HG02642 (cell line): ENCODE data around the gene RANBP1.

Experiments used
- ATAC-seq: cut with Tn5 transposase; IDR thresholded peaks from one replicate; pipeline ENCODE4 v1.9.1; 2021; ENCODE audit warnings: mild to moderate bottlenecking; ENCODE audit not compliant: unreplicated experiment, poor library complexity

RANBP1 gene

GRCh38 chr22:20133930-20134549 lies 18.1 kb downstream of the RANBP1 start:
- no peak for ATAC-seq

GRCh38 chr22:20135265-20135664 lies 19.4 kb downstream of the RANBP1 start:
- no peak for ATAC-seq

DNA sequence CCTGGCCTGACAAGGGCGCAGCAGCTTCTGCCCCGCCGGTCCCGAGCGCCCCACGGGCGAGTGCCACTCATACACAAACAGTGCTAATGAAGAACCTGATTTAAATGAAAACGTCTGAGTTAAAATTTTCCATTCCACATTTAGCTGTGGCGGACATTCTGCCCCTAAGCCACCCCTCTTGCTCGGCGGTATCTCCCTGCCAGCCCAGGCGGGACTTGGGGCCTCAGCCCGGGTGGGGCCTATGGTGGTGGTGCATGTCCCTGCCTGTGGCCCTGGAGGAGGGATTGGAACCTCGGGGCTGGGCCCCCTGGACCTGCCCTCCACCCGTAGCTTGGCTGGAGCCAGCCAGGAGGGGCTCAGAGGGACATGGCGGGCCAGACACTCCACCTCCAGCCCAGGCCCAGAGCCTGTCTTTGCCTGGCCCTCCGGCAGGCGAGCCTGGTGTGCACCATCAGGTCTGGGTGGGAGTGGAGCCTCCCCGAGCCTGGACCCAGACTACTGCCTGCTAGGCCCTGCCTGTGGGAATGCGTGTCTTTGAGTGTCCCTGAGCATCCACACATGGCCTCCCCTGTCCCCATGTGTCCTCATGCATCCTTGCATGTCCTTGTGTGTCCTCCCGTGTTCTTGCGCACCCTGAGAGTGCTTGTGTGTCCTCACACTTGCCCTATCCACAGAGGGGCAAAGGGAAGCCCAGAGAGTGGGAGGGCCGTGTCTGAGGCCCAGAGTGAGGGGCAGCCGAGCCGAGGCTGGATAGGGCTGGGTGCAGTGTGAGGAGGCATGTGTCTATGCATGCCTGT lies 20.1 kb downstream of the RANBP1 start:
- ATAC-seq: no peak

DNA sequence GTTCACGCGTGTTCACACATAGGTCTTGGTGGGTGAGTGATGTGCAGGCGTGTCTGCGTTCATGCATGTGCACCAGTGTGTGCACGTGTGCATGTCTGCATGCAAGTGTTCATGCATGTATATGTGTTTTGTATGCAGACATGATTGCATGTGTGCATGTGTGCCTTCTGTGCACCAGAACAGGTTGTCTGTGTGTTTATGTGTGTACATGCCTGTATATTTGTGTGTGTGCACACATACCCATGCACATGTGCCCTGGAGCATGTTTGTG lies 20.6 kb downstream of the RANBP1 start:
- ATAC-seq: no peak

DNA sequence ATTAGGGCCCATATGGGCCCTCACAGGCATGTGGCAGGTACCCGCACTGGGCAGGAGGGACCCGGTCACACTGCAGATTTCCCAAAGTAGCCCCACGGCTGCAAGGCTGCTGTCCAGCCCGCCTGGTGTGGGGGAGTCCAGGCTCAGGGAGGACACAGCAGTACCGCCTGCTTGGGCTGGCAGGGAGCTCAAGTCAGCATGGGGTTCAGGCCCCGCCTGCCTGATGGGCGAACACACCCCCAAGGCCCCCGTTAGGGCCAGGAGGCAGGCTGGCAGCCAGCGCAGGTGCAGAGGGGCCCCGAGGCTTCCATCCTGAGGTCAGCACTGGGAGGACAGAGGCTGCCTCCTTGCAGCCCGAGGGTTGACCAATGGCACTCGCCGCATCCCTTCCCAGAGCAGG lies 21.2 kb downstream of the RANBP1 start:
- ATAC-seq: no peak

- ATAC-seq: no peak
Observed at GRCh38 chr22:20137671-20138416, 21.9 kb downstream of the RANBP1 start.

- no peak for ATAC-seq
Observed at GRCh38 chr22:20138417-20138738, 22.5 kb downstream of the RANBP1 start.

DNA sequence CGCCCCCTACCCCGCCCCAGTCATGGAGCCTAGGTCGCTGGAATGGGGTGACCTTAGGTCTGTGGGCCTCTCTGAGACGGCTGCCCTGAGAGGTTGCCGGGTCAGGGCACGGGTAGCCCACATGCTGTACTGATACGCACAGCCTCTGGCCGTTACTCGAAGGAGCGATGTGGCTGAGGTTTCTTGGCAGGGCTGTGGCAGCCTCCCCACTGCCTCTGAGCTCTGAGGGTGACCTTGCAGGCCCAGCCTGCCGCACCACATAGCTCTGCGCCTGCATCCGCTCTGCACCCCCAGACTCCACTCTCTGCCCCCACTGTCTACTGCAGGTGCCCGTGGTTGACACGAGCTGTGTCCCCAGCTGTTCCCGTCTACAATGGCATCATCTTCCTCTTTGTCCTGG lies 23.0 kb downstream of the RANBP1 start:
- no peak for ATAC-seq

GRCh38 chr22:20139391-20140106 lies 23.6 kb downstream of the RANBP1 start:
- ATAC-seq: no peak

DNA sequence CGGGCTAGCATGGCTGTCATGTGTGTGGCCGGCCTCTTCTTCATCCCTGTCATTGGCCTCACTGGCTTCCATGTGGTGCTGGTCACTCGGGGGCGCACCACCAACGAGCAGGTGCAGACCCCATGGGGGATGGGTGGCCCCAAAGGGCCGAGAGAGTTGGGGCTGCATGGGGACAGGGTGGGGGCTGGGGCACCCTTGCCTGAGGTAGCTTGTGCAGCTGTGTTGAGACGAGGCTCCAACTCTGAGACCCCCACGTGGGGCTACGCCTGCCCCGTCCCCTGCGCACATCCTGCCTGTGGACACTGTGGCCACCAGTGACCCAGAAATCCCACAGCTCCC lies 24.2 kb downstream of the RANBP1 start:
- ATAC-seq: no peak

DNA sequence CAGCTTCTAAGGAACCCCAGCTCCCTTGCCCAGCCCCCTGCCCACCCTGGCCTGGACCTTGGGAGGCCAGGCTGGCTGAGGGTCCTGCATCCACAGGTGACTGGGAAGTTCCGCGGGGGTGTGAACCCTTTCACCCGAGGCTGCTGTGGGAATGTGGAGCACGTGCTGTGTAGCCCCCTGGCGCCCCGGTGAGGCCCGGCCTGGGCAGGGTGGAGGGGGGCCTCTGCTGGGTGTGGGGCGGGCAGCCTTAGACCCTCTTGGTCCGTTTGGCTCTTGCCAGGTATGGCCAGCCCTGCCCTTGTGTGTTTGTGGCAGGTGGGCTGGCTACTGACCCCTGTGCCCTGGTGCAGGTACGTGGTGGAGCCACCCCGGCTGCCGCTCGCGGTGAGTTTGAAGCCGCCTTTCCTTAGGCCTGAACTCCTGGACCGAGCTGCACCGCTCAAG lies 24.6 kb downstream of the RANBP1 start:
- ATAC-seq: no peak

GRCh38 chr22:20141186-20142077 lies 25.5 kb downstream of the RANBP1 start:
- ATAC-seq: no peak

GRCh38 chr22:20142711-20143621 lies 27.1 kb downstream of the RANBP1 start:
- no peak for ATAC-seq

- ATAC-seq: no peak
Observed at GRCh38 chr22:20143883-20144665, 28.2 kb downstream of the RANBP1 start.

GRCh38 chr22:20145206-20145831 lies 29.4 kb downstream of the RANBP1 start:
- no peak for ATAC-seq

DNA sequence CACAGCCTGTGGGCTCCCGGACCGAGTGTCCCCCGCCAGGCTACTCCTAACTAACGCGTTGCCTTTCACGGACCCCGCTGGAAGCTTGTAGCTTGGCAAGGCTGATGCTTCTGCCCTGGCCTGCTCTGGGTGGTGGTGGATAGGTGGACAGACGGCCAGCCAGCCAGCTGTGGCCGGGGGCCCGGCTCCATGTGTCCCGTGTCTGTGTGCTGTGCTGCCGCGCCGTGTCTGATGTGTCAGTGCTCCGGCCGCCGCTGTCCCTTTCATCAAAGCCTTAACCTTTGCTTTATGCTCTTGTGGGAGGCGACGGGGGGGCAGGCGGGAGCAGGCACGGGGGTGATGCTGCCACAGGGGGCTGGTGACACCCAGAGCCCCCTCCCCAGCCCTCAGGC lies 29.9 kb downstream of the RANBP1 start:
- no peak for ATAC-seq

- ATAC-seq: no peak
Observed at GRCh38 chr22:20146777-20147176, 30.9 kb downstream of the RANBP1 start.
